Muscle of leg (tissue), 11 donors: ENCODE results near the gene HABP2. TPM values are rescaled to one million over a fixed set of nuclear protein-coding genes. Genes with fewer than 3 reads are reported as not detected.

Experiments
- DNase-seq: peaks from one replicate; pipeline ENCODE4 v3.0.0; 2013
- H3K27ac ChIP-seq: one replicate; pipeline ENCODE4 v1.5.1; 2013; ENCODE audit warnings: mild to moderate bottlenecking, low read length, control low read depth
- H3K27me3 ChIP-seq: one replicate; pipeline ENCODE4 v1.6.1; 2013; ENCODE audit warnings: low read length; ENCODE audit not compliant: control insufficient read depth, insufficient read depth
- H3K36me3 ChIP-seq: one replicate; pipeline ENCODE4 v1.6.1; 2013; ENCODE audit warnings: low read length; ENCODE audit not compliant: control insufficient read depth, insufficient read depth
- H3K4me1 ChIP-seq: one replicate; pipeline ENCODE4 v1.6.1; 2013; ENCODE audit warnings: low read length; ENCODE audit not compliant: control insufficient read depth, insufficient read depth
- H3K4me3 ChIP-seq: one replicate; pipeline ENCODE4 v1.5.1; 2013; ENCODE audit warnings: low read length, control low read depth
- H3K9me3 ChIP-seq: replicated peaks from 2 replicates; pipeline ENCODE4 v1.6.1; 2013; ENCODE audit warnings: low read depth, low read length; ENCODE audit not compliant: control insufficient read depth
- WGBS: methylation state at CpG from one replicate; pipeline ENCODE4 v1.1.5; 2013; ENCODE audit warnings: missing lambda C conversion rate; ENCODE audit not compliant: insufficient coverage; 5-methylcytosine and 5-hydroxymethylcytosine counted together
- polyA plus RNA-seq, 8 donors: library from polyadenylated mRNA; unstranded; fragments of 120-200 nt; gene quantifications; one replicate each; pipeline versions ENCODE4 v1.2.1 to v1.2.3, GENCODE V29; 2013; ENCODE audit warnings: inconsistent platforms in 1 of 8, low replicate concordance in 1 of 8; ENCODE audit not compliant: insufficient read length in 8 of 8, insufficient read depth in 1 of 8
- total RNA-seq: library from RNA; stranded (reverse); fragments of 120-200 nt; gene quantifications from one replicate; pipeline ENCODE4 v1.2.4, GENCODE V29; 2013

Gene HABP2
- total and polyA plus RNA-seq, 9 donors = 0.04 to 1.1 (median 0.09) TPM; not detected in 2

DNA sequence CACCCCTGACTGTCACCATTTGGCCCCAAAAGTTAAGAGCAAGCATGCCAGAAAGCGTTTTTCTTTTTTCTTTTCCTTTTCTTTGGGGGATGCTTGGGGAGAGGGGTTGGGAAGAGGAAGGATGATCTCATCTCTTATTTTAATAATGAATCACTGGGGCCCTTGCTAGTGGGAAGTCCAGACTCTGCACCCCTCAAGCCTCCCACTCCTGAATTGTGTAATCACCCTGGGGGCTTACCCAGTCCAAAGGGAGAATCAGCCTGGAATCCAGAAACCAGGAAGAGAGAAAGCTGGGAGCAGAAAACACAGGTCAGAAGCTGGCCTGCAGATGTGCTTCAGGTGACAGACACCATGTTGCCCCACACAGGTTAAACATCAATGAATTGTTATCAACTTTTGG, 14.7 kb upstream of the HABP2 start:
- Histone ChIP-seq H3K9me3 (no peaks in the 10 kb centered on the region), H3K27me3 (peaks cover 2% of the 10 kb centered on the region), H3K4me1 (peaks cover 37% of the 10 kb centered on the region), H3K4me3 (no peak overlapping the region), H3K27ac (no peak overlapping the region), H3K36me3 (no peaks in the 10 kb centered on the region)
- WGBS = no CpG with 5 or more reads among the region's 1 CpG
- no peak for DNase-seq

DNA sequence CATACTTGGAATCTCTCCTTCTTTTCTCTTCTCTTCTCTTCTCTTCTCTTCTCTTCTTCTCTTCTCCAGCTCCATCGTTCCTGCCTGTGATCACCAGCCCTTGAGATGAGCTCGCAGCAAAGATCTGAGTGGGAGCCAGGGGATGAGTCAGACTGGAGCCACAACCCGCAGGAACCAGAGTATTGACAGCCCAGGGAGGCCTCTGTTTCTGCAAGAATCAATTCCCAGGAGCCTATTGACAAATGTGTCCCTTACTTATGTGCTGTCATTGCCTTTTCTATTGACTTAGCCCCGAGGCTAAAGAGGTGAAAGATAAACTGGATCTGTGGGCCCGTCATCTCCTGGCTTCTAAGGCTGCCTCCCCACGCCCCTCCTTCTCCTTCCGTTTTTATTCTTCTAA, 13.1 kb upstream of the HABP2 start:
- WGBS = 62% methylated on average over 6 of the region's 7 CpGs

DNA sequence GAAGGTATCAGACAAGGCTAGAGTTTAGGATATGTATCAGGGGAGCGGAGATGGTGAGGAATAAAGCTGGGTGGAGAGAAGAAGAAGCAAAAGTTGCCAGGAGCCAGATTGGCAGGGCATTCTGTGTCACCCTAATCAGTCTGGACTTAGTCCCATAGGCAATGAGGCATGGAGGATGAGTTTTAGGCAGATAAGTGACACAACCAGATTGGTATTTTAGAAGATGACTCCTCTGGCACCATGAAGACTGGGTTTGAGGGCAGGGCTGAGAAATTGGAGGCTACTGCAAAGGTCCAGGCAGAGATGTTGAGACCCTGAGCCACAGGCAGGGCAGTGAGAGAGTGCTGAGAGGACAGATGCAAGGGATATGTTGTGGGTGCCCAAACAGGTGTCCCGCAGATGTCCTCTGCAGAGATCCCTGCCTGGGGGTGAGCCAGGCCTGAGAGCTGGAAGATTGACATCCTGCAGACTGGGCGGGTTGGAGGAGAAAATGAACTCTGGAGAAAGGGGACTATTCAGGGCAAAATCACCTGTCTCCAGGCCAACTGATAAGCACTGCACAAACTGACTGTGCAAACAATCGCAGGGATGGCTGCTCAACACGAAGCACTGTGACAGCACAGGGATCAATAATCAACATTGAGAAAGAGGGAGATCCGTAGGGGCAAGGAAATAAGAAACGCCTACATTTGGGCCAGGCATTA, 11.9 kb upstream of the HABP2 start:
- no peak overlapping the region for H3K4me3 ChIP-seq
- peak overlapping the region; percentile 59 for H3K27ac ChIP-seq
- 90% methylated on average over 2 of the region's 7 CpGs for WGBS
- no peaks in the 10 kb centered on the region for H3K9me3 ChIP-seq
- no peaks in the 10 kb centered on the region for H3K36me3 ChIP-seq
- no peak for DNase-seq
- no peaks in the 10 kb centered on the region for H3K27me3 ChIP-seq
- H3K4me1 ChIP-seq = peaks cover 37% of the 10 kb centered on the region

More for the DNA sequence above, 13.1 kb upstream of the HABP2 start:
- H3K27me3 ChIP-seq = no peaks in the 10 kb centered on the region
- no peak overlapping the region for H3K4me3 ChIP-seq
- H3K27ac ChIP-seq = no peak overlapping the region
- peaks cover 37% of the 10 kb centered on the region for H3K4me1 ChIP-seq
- no peaks in the 10 kb centered on the region for H3K9me3 ChIP-seq
- peak; percentile 56 for DNase-seq
- no peaks in the 10 kb centered on the region for H3K36me3 ChIP-seq

DNA sequence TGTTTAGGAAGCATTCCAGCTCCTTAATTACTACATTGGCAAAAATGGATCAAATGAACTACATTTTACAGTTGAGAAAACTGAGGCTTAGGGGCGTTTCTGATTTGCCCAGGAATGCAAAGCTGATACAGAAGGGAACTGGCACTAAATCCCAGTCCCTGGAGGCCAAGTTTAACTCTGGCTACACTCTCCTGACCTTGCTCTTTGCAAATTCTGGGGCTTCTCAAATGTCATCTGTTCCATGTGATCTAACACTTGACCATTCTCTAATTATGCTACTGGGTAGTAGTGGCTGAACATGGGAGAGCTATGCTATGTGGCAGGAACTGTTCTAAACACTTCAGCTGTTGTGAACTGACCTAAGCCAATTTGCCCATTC, 11.3 kb upstream of the HABP2 start:
- 60% methylated on average over 1 of the region's 1 CpG for WGBS
- no peaks in the 10 kb centered on the region for H3K9me3 ChIP-seq
- H3K36me3 ChIP-seq = no peaks in the 10 kb centered on the region
- peak; percentile 72 for DNase-seq
- H3K4me3 ChIP-seq = no peak overlapping the region
- peak overlapping the region; percentile 59 for H3K27ac ChIP-seq
- no peaks in the 10 kb centered on the region for H3K27me3 ChIP-seq
- H3K4me1 ChIP-seq = peaks cover 37% of the 10 kb centered on the region

DNA sequence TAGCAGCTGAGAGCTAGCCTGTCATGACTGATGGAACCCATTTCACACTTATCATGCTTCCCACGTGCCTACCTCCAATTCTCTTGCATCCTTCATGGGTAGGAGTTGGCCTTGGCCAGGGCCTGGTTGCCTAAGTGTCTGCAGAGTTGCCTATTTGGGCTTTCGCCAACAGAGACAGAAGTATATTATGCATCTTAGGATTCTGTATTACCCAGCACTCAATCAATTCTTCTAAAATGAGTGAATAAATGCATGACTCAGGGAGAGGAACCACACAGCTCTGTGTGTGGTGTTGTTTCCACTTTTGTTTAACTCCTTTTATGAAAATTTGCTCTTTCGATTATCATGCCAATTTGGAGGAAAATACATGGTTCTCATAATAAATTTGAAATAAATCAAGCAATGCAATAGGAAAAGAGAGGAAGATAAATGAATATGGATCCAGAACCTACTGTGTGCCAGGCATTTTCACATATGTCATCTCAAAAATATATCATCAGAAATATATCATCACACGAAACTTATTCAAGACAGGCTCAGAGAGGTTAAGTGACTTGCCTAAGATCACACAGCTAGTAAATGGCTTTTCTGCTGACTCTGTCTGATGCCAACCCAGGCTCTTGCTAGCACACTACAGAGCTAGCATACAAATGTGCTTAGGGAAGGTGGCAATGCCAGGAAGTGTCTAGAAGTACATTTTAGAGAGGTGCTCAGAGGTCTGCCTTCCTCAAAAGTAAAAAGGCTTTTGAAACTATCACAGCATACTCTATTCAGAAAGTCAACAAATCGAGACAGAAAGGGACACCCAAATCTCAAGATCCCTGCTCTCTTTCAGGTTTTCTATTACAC, 9.5 kb upstream of the HABP2 start:
- no peaks in the 10 kb centered on the region for H3K36me3 ChIP-seq
- no CpG with 5 or more reads among the region's 5 CpGs for WGBS

DNA sequence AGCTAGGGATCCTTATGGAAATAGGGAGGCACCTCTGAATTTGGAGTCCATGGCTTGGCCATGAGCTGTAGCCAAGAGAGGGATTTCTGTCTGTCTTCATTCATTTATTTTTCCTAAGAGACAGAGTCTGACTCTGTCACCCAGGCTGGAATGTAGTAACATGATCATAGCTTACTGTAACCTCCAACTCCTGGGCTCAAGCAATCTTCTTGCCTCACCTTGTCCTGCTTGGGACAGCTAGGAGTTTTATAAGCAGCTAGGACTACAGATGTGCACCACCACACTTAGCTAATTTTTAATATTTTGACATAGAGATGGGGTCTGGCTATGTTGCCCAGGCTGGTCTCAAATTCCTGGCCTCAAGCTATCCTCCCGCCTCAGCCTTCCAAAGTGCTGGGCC, 8.5 kb upstream of the HABP2 start:
- H3K27ac ChIP-seq = no peak overlapping the region
- H3K36me3 ChIP-seq = no peaks in the 10 kb centered on the region
- DNase-seq = no peak
- no peaks in the 10 kb centered on the region for H3K27me3 ChIP-seq
- 100% methylated on average over 1 of the region's 1 CpG for whole genome bisulfite sequencing
- no peak overlapping the region for H3K4me3 ChIP-seq
- H3K4me1 ChIP-seq = peaks cover 35% of the 10 kb centered on the region
- H3K9me3 ChIP-seq = no peaks in the 10 kb centered on the region

More for the DNA sequence above, 9.5 kb upstream of the HABP2 start:
- Histone ChIP-seq H3K27me3 (no peaks in the 10 kb centered on the region), H3K4me3 (no peak overlapping the region), H3K27ac (no peak overlapping the region), H3K4me1 (peaks cover 37% of the 10 kb centered on the region), H3K9me3 (no peaks in the 10 kb centered on the region)
- DNase-seq = no peak

DNA sequence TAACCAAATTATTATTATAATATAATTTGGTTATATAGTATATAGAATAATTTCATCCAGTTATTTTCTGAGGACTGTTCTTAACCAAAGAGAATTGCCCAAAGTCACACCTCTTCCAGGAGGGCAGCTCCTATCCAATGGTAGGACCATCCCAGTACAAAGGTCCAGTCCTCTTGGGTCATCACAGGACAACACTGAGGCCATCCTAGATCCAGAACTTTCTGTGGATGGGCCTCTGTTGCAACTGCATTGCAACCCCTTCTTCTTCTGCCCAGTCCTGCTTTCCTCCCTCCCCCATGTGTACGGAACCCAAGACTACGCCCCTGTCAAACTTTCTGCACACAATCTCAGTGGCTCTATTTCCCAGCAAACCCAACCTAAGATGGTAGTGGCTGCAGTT, 5.4 kb upstream of the HABP2 start:
- no peaks in the 10 kb centered on the region for H3K36me3 ChIP-seq
- WGBS = 100% methylated on average over 1 of the region's 2 CpGs
- no peak overlapping the region for H3K27ac ChIP-seq
- no peak overlapping the region for H3K4me3 ChIP-seq
- H3K4me1 ChIP-seq = peaks cover 9% of the 10 kb centered on the region
- no peak for DNase-seq
- no peaks in the 10 kb centered on the region for H3K27me3 ChIP-seq
- H3K9me3 ChIP-seq = no peaks in the 10 kb centered on the region

DNA sequence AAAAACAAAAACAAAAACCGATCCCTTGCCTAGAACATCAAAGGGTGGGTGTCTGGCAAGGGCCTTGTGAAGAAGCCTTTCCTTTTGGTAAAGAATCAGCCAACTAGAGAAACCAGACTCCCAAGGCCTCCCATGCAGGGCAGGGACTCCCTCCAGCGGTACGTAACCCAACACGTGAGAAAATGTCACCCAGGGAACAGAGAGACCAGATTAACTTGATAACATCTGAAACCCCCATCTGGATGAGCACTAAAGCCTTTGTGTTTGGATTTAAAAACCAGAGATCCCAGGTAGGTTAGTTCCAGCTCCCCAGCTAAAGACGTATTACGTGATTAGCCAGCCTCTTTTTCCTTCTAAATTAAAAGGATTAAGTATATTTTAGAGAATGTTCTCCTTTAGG, 3.0 kb upstream of the HABP2 start:
- Histone ChIP-seq H3K27me3 (no peaks in the 10 kb centered on the region), H3K9me3 (no peaks in the 10 kb centered on the region), H3K27ac (no peak overlapping the region), H3K36me3 (no peaks in the 10 kb centered on the region), H3K4me3 (no peak overlapping the region), H3K4me1 (peaks cover 15% of the 10 kb centered on the region)
- DNase-seq = no peak
- WGBS = 40% methylated on average over 2 of the region's 6 CpGs

DNA sequence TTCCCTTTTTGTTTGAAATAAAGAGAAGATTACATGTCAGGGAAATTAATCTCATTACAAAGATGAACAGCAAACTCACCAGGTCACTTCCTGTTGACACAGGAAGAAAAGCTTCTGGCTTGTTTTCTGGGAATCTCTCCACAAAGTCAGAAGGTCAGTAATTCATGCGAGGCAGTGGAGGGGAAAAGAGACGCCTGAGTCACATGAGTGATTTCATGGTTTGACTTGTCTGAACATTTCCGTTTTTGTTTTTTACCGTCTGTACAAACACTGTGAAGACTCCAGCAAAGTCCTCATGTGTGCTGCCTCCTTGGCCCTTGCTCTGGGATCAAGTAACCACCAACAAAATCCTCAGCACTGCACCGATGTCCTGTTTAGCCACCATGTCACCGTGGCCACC, 2.5 kb upstream of the HABP2 start:
- DNase-seq = no peak
- 46% methylated on average over 6 of the region's 6 CpGs for WGBS
- H3K27me3 ChIP-seq = no peaks in the 10 kb centered on the region

DNA sequence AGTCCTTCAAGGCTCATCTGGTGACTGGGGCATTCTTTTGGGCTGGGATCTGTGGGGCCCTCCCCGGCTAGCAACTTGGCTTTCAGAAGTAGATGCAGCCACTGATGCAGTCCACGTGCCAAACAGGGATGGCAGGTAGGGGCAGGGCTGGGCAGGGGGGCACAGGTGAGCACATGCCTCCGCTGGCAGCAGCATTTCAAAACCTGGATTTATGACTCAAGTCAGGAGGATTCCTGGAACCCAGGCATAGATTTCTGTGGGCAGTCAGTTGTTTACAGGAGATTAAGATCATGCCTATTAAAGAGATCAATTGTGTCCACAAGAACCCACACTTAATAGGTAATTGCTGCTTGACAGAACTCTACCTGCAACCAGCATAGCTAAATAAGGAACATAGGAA, 839 bp upstream of the HABP2 start:
- no peaks in the 10 kb centered on the region for H3K27me3 ChIP-seq
- no peaks in the 10 kb centered on the region for H3K36me3 ChIP-seq
- peaks cover 29% of the 10 kb centered on the region for H3K4me1 ChIP-seq
- no peak overlapping the region for H3K4me3 ChIP-seq
- no peak for DNase-seq
- 73% methylated on average over 1 of the region's 3 CpGs for WGBS
- H3K9me3 ChIP-seq = no peaks in the 10 kb centered on the region
- H3K27ac ChIP-seq = no peak overlapping the region

More for the DNA sequence above, 2.5 kb upstream of the HABP2 start:
- Histone ChIP-seq H3K36me3 (no peaks in the 10 kb centered on the region), H3K27ac (no peak overlapping the region), H3K4me1 (peaks cover 19% of the 10 kb centered on the region), H3K9me3 (no peaks in the 10 kb centered on the region), H3K4me3 (no peak overlapping the region)
